ENCODE measurements around the gene RBMS3. TPM values are rescaled to one million over a fixed set of nuclear protein-coding genes. Genes with fewer than 3 reads are reported as not detected.

RBMS3 gene
- total RNA-seq, 4 donors from 2014 or later: 3.8 to 18.7 (median 14.6) TPM

DNA sequence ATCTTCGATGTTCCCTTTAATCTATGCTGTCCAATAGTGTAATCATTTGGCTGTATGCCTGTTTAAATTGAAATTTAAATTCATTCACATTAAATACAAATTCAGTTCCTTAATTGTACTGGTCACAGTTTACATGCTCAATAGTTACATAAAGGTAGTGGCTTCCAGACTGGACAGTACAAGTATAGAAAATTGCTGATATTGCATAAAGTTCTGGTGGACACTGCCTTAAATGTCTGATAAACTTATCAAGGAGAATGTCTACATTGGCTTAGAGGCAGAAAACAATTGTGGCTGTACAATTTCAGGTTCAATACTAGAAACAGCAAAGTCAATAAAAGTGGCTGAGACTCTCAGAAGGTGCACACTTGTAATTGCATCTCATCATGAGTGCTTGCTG lies 365.2 kb downstream of the RBMS3 start:
- Histone ChIP-seq H3K27me3 (no peaks in the 10 kb centered on the region), H3K4me3 (no peak overlapping the region), H3K36me3 (no peaks in the 10 kb centered on the region), H3K4me1 (peaks cover 0 to 15% (median 6%) of the 10 kb centered on the region in 4 donors), H3K9me3 (no peaks in the 10 kb centered on the region), H3K27ac (no peak overlapping the region)
- WGBS, 2 donors (ENCODE audit: low coverage in 1 of 2): 67 to 93% methylated on average over 1 of the region's 1 CpG
- DNase-seq: no peak
- TF ChIP-seq EP300 (IDR thresholded peaks at IDR 0.05; ENCODE audit: low read depth) (no peak), POLR2AphosphoS5 (IDR thresholded peaks at IDR 0.05) (no peak), POLR2A (IDR thresholded peaks at IDR 0.05) (no peak)
- TF ChIP-seq, protein P1, sequence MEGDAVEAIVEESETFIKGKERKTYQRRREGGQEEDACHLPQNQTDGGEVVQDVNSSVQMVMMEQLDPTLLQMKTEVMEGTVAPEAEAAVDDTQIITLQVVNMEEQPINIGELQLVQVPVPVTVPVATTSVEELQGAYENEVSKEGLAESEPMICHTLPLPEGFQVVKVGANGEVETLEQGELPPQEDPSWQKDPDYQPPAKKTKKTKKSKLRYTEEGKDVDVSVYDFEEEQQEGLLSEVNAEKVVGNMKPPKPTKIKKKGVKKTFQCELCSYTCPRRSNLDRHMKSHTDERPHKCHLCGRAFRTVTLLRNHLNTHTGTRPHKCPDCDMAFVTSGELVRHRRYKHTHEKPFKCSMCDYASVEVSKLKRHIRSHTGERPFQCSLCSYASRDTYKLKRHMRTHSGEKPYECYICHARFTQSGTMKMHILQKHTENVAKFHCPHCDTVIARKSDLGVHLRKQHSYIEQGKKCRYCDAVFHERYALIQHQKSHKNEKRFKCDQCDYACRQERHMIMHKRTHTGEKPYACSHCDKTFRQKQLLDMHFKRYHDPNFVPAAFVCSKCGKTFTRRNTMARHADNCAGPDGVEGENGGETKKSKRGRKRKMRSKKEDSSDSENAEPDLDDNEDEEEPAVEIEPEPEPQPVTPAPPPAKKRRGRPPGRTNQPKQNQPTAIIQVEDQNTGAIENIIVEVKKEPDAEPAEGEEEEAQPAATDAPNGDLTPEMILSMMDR (IDR thresholded peaks at IDR 0.05): no peak
- intact Hi-C loops (cut with DNase I; ENCODE audit: low total_unique reads): no loop called here
- in situ Hi-C loops (cut with MboI; ENCODE audit: low pct_ligation_motif_present in 1 of 4, low pct_unique_long_range_greater_than_20kb in 1 of 4, low sequenced_read_pairs in 3 of 4): no loop called here

DNA sequence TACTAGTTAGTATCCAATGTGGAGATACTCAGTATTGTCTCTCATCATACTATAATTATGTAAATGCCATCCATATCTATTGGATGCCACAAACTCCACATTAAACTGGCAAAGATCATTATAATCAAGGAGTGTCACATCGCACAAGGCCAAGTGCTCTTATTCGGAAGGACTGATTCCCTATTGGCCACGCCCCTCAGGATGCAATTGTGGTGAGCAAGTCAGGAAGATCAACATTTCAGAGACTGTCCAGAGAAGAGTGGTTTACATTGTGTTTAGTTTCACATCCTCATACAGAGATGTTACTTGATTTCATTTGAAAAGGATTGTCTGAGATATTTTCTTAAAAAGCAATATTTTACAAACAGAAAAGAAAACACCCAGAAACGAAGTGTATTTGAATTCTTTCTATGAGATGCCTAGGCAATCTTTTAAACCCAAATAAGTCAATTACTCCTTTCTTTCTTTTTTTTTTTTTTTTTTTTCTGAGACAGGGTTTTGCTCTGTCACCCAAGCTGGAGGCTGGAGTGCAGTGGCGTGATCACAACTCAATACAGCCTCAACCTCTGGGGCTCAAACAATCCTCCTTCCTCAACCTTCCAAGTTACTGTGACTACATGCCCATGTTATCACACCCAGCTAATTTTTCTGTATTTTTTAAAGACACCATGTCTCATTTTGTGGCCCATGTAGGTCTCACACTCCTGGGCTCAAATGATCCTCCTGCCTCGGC lies 369.1 kb downstream of the RBMS3 start:
- H3K27me3 ChIP-seq: no peaks in the 10 kb centered on the region
- TF ChIP-seq, protein P1 (IDR thresholded peaks at IDR 0.05): no peak
- TF ChIP-seq POLR2A (IDR thresholded peaks at IDR 0.05) (no peak), EP300 (IDR thresholded peaks at IDR 0.05; ENCODE audit: low read depth) (no peak), POLR2AphosphoS5 (IDR thresholded peaks at IDR 0.05) (no peak)
- no peaks in the 10 kb centered on the region for H3K36me3 ChIP-seq
- 68 to 78% methylated on average over 5 to 6 of the region's 6 CpGs for WGBS, 2 donors (ENCODE audit: low coverage in 1 of 2)
- DNase-seq: peak; percentile 11
- in situ Hi-C loops (cut with MboI; ENCODE audit: low pct_ligation_motif_present in 1 of 4, low pct_unique_long_range_greater_than_20kb in 1 of 4, low sequenced_read_pairs in 3 of 4): no loop called here
- H3K4me3 ChIP-seq: no peak overlapping the region
- H3K9me3 ChIP-seq: no peaks in the 10 kb centered on the region
- no peaks in the 10 kb centered on the region for H3K4me1 ChIP-seq
- intact Hi-C loops (cut with DNase I; ENCODE audit: low total_unique reads): no loop called here
- H3K27ac ChIP-seq: no peak overlapping the region

DNA sequence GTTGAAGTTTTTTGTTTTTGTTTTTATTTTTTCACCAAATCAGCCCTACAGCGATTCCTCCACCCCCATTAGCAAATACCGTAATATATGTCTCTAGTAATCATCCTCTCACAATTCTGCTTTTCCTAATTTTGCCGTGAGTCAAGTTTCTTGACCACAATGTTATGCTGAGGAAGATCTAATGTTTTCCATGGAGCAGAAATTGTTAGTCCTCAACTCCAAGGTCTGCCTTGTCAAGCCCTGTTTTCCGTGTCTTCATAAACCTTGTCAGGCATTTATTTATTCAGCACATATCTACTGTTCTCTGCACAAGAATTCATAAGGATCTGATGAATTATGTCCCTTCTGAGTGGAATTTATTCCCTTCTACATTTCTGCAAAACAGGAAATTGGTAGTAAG lies 372.8 kb downstream of the RBMS3 start:
- in situ Hi-C loops (cut with MboI; ENCODE audit: low pct_ligation_motif_present in 1 of 4, low pct_unique_long_range_greater_than_20kb in 1 of 4, low sequenced_read_pairs in 3 of 4) (no loop called here), intact Hi-C loops (cut with DNase I; ENCODE audit: low total_unique reads) (no loop called here)
- TF ChIP-seq POLR2AphosphoS5 (IDR thresholded peaks at IDR 0.05) (no peak), POLR2A (IDR thresholded peaks at IDR 0.05) (no peak), EP300 (IDR thresholded peaks at IDR 0.05; ENCODE audit: low read depth) (no peak)
- TF ChIP-seq, protein P1 (IDR thresholded peaks at IDR 0.05): no peak
- Histone ChIP-seq H3K27me3 (no peaks in the 10 kb centered on the region), H3K27ac (no peak overlapping the region), H3K9me3 (no peaks in the 10 kb centered on the region), H3K4me1 (no peaks in the 10 kb centered on the region), H3K36me3 (no peaks in the 10 kb centered on the region), H3K4me3 (no peak overlapping the region)
- 81 to 87% methylated on average over 3 to 4 of the region's 4 CpGs for WGBS, 2 donors (ENCODE audit: low coverage in 1 of 2)
- DNase-seq: no peak

DNA sequence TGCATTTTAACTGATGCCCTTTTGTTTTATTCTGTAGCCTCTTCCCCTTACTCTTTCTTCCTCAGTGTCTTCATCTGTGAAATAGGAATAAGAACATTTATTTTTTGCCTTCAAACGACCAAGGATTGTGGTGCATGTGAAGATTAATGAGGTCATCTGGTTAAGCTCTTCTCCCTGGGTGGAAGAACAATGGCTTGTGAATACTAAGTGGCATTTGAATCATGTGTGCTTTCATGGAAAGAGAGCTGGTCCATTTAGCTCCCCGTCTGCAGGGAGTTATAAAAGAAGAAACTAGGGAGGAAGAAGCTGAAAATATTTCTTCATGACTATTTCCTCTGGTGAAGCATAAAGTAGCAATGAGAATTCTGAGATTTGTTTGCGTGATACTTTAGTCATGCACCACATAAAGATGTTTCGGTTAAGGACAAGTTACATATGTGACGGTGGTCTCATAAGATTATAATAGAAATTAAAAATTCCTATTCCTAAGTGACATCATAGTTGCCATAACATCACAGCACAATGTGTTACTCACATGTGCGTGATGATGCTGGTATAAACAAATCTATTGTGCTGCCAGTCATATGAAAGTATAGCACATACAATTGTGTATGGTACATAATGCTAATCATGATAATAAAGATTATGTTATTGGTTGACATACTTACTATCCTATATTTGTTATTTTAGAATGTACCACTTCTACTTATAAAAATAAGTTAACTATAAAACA lies 374.3 kb downstream of the RBMS3 start:
- Histone ChIP-seq H3K4me1 (no peaks in the 10 kb centered on the region), H3K9me3 (no peaks in the 10 kb centered on the region), H3K27ac (no peak overlapping the region), H3K27me3 (no peaks in the 10 kb centered on the region), H3K4me3 (no peak overlapping the region), H3K36me3 (no peaks in the 10 kb centered on the region)
- intact Hi-C loops (cut with DNase I; ENCODE audit: low total_unique reads) (no loop called here), in situ Hi-C loops (cut with MboI; ENCODE audit: low pct_ligation_motif_present in 1 of 4, low pct_unique_long_range_greater_than_20kb in 1 of 4, low sequenced_read_pairs in 3 of 4) (no loop called here)
- no peak for DNase-seq
- WGBS, 2 donors (ENCODE audit: low coverage in 1 of 2): 76 to 78% methylated on average over 5 to 6 of the region's 6 CpGs
- TF ChIP-seq EP300 (IDR thresholded peaks at IDR 0.05; ENCODE audit: low read depth): no peak
